Measurements from ENCODE around the gene DOCK9. TPM values are rescaled to one million over a fixed set of nuclear protein-coding genes. Genes with fewer than 3 reads are reported as not detected.

Gene DOCK9
- polyA plus RNA-seq, 1 donor (not counting 4 experiments of a cell fraction or from before 2014, with no cell fraction given): 110 TPM

GRCh38 chr13:99003186-99003585 is 25.3 kb upstream of the DOCK9 start:
- Histone ChIP-seq H3K9me1 (ENCODE audit: control insufficient read depth, extremely low read depth, insufficient read depth, low read length) (no peaks in the 10 kb centered on the region), H3K4me2 (ENCODE audit: control insufficient read depth, extremely low read depth, insufficient read depth, low read depth, low read length) (no peak overlapping the region), H4K20me1 (ENCODE audit: control insufficient read depth, extremely low read depth, insufficient read depth, low read length) (no peaks in the 10 kb centered on the region), H3K4me3 (ENCODE audit: control insufficient read depth in 2 of 3, extremely low read depth in 1 of 3, insufficient read depth in 2 of 3, low read depth in 1 of 3, low read length in 3 of 3) (no peak overlapping the region), H3K36me3 (ENCODE audit: control insufficient read depth in 2 of 2, extremely low read depth in 1 of 2, insufficient read depth in 2 of 2, low read length in 2 of 2) (peaks cover 0 to 1% of the 10 kb centered on the region in 2 experiments), H3K9me3 (ENCODE audit: control insufficient read depth, low read depth, low read length) (no peaks in the 10 kb centered on the region), H3K27me3 (ENCODE audit: control insufficient read depth, extremely low read depth, insufficient read depth, low read length) (no peaks in the 10 kb centered on the region), H3K9ac (ENCODE audit: control insufficient read depth, extremely low read depth, insufficient read depth, low read length) (no peak overlapping the region), H2AFZ (ENCODE audit: control insufficient read depth, low read length) (no peak overlapping the region), H3K4me1 (ENCODE audit: control insufficient read depth, extremely low read depth, insufficient read depth, low read length) (peaks cover 29% of the 10 kb centered on the region), H3K27ac (ENCODE audit: control insufficient read depth, insufficient read depth, low read length) (no peak overlapping the region), H3K79me2 (ENCODE audit: control insufficient read depth, insufficient read depth, low read length) (peaks cover 19% of the 10 kb centered on the region)
- dilution Hi-C loops (cut with MboI; ENCODE audit: extremely low pct_ligation_motif_present, low sequenced_read_pairs): no loop called here
- FAIRE-seq (no peak), DNase-seq (ENCODE audit: low read depth, low spot score) (no peak)
- TF ChIP-seq EZH2 (IDR thresholded peaks at IDR 0.05; ENCODE audit: low read length) (no peak), CTCF (optimal IDR thresholded peaks at IDR 0.05 in 1 of 3, IDR thresholded peaks at IDR 0.05 in 1 of 3, conservative IDR thresholded peaks at IDR 0.05 in 1 of 3; ENCODE audit: extremely low read depth in 1 of 3, insufficient read depth in 2 of 3, low read length in 3 of 3) (no peak)

GRCh38 chr13:99002172-99002710 is 24.4 kb upstream of the DOCK9 start:
- DNase-seq (ENCODE audit: low read depth, low spot score): no peak
- no peak overlapping the region for H3K4me3 ChIP-seq (ENCODE audit: control insufficient read depth in 2 of 3, extremely low read depth in 1 of 3, insufficient read depth in 2 of 3, low read depth in 1 of 3, low read length in 3 of 3)
- H2AFZ ChIP-seq (ENCODE audit: control insufficient read depth, low read length): no peak overlapping the region
- no peaks in the 10 kb centered on the region for H3K27me3 ChIP-seq (ENCODE audit: control insufficient read depth, extremely low read depth, insufficient read depth, low read length)
- peaks cover 39% of the 10 kb centered on the region for H3K4me1 ChIP-seq (ENCODE audit: control insufficient read depth, extremely low read depth, insufficient read depth, low read length)
- peak; percentile 34 for FAIRE-seq
- no peaks in the 10 kb centered on the region for H4K20me1 ChIP-seq (ENCODE audit: control insufficient read depth, extremely low read depth, insufficient read depth, low read length)
- dilution Hi-C loops (cut with MboI; ENCODE audit: extremely low pct_ligation_motif_present, low sequenced_read_pairs): no loop called here
- peaks cover 0 to 1% of the 10 kb centered on the region in 2 experiments for H3K36me3 ChIP-seq (ENCODE audit: control insufficient read depth in 2 of 2, extremely low read depth in 1 of 2, insufficient read depth in 2 of 2, low read length in 2 of 2)
- no peaks in the 10 kb centered on the region for H3K9me1 ChIP-seq (ENCODE audit: control insufficient read depth, extremely low read depth, insufficient read depth, low read length)
- no peaks in the 10 kb centered on the region for H3K9me3 ChIP-seq (ENCODE audit: control insufficient read depth, low read depth, low read length)
- H3K4me2 ChIP-seq (ENCODE audit: control insufficient read depth, extremely low read depth, insufficient read depth, low read depth, low read length): no peak overlapping the region
- no peak for TF ChIP-seq EZH2 (IDR thresholded peaks at IDR 0.05; ENCODE audit: low read length)
- no peak for TF ChIP-seq CTCF (optimal IDR thresholded peaks at IDR 0.05 in 1 of 3, IDR thresholded peaks at IDR 0.05 in 1 of 3, conservative IDR thresholded peaks at IDR 0.05 in 1 of 3; ENCODE audit: extremely low read depth in 1 of 3, insufficient read depth in 2 of 3, low read length in 3 of 3)
- H3K9ac ChIP-seq (ENCODE audit: control insufficient read depth, extremely low read depth, insufficient read depth, low read length): no peak overlapping the region
- no peak overlapping the region for H3K27ac ChIP-seq (ENCODE audit: control insufficient read depth, insufficient read depth, low read length)
- H3K79me2 ChIP-seq (ENCODE audit: control insufficient read depth, insufficient read depth, low read length): peaks cover 15% of the 10 kb centered on the region

Data from keratinocyte (primary cell).